ELR (cell line): Measurements from ENCODE around the gene AGAP9.
"Not testable (repeated sequence)": the region's sequence is repeated elsewhere in the genome, so short reads cannot be mapped to it uniquely, and the experiment has no call there.

Experiments
- DNase-seq: peaks from one replicate; pipeline ENCODE4 v3.0.0-alpha.2; 2015; ENCODE audit warnings: low read depth

The AGAP9 gene

DNA sequence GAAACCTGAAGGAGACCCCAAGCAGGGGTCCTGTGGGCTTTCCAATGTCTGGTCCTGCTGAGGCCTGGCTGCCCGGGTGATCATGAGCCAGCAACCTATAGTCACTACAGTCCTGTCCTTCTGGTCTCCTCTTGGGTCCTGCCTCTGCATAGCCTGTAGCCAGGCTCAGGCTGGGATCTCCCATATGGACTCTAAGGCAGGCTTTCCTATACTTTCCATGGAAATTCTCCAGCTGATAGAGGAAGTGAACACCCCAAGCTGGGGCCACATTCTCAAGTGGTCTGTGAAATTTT lies 66.0 kb downstream of the AGAP9 start:
- DNase-seq = no peak

DNA sequence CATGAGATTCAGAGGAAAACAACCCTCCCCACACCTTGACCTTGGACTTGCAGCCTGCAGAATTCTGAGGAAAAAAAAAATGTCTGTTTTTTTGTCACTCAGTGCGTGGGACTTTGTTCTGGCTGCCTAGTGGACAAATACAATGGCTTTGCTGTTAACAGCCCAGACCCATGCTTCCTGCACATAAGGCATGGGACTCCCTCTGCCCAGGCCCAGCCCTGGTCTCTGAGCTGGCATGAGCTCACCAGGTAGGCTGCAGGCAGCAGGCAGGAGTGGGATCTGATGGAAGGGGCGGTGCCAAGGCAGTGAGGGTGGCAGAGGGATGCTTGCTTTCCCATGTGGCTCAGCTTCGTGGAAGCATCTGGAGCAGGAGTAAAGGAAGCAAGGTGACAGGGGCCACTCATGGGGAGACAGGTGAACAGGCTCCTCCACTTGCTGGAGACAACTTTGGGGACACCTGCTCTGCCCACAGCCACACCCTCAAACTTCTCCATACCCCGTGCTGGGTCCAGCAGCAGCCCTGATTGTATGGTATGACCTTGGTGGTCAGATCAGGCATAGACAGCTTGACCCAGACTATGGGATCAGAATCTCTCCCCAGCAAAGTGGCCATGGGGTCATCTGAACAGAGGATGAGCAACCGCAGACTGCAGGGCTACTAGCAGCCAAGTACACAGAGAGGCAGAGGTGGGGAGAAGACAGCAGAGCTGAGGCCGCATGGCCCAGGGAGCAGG lies 66.5 kb downstream of the AGAP9 start:
- no peak for DNase-seq

DNA sequence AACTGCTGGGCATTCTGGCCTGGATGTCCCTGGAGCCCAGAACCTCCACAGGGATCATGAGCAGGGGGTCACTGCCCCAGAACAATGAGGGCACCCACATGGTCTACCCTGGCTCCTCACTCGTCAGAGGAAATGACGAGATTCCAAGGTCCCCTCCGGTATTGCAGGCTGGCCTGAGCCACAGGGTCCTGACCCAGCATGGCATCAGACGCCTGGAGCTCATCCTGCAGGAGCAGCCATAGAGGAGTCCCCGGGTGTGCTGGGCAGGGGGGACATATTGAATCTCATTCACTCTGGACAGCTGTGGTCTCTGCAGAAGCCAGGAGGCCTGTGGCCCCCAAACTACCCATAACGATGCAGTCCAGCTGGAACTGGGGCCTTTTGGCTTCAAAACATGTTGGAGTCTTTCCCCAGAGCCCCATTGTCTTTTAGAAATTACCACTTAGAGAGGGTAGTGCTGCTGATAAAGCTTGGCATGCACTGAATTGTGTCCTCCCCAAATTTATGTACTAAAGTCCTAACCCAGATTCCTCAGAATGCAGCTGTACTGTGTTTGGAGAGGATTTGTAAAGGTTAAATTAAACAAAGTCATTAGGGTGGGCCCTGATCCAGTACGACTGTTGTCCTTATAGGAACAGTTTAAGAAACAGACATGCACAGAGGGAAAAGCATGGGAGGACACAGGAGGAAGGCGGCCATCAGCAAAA lies 67.2 kb downstream of the AGAP9 start:
- no peak for DNase-seq

DNA sequence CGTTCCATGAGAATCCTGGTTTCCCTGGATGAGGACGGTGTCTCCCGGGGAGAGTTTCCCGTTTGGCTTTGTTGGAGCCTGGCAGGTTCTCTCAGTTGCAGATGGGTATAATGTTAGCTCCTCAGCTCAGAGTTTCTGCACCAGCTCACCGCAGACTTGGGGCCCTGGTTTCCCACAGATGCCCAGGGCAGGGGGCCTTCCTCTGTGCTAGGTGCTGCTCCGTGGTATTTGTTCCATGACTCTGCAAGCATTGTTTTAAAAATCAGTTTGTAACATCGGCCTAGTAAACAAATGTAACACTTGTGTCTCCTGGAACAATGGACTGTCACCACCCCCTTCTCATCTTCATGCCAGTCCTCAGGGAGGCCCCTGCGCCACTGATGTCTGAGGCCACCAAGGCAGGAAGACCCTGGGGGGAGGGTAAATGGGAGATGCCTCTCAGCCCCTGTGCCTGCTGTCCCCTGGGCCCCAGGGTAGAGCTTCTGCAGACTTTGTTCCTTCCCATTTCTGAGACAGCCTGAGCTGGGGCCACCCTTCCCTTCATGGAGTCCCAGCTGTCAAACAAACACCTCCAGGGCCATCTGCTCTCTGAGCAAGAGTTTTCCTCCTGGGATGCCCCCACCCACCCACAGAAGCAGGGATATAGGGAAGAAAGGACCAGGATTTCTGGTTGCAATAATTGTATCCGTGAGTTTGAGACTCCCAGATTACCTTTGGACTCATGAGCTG lies 67.9 kb downstream of the AGAP9 start:
- DNase-seq = not testable (repeated sequence)

DNA sequence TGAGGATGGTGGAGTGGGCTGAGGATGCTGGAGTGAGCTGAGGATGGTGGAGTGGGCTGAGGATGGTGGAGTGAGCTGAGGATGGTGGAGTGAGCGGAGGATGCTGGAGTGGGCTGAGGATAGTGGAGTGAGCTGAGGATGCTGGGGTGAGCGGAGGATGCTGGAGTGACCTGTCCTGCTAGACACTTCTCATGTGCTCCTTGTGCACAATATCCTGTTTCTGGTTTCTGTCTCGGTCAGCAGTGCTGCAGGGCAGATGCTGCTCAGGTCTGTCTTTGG lies 68.7 kb downstream of the AGAP9 start:
- DNase-seq = no peak

DNA sequence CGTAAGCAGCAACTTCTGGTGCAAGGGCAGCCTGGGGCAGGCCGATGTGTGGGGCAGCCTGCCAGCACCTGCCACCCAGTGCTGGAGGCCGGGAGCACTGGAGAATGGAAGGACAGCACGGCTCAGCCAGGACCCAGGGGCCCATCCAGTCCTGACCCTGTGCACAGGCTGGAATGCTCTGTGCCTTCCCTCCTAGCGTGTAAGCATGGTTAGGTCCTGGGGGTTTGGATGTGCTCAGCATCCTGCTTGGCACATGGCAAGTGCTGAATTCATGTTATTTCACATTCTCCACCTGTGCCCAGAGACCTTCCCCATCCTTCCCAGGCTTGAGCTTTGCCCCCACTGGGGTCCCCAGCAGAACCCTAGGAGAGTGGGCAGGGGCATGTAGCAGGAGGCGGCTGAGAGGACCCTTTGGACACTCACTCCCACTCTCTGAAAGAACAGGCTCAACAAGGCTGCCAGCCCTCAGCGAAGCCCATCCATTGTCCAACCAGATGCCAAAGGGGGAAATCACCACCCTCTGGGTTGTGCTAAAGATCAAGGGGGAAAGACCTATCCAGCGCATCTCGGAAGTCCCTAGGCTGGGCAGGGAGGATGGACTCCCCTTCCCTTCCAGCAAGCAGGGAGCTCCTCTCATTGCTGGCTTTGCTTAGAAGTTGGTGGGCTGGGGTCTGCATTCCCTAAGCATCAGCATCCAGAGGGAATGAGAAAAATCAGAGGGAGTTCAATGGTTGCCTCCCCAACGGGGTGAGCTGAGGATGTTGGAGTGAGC lies 69.2 kb downstream of the AGAP9 start:
- no peak for DNase-seq

DNA sequence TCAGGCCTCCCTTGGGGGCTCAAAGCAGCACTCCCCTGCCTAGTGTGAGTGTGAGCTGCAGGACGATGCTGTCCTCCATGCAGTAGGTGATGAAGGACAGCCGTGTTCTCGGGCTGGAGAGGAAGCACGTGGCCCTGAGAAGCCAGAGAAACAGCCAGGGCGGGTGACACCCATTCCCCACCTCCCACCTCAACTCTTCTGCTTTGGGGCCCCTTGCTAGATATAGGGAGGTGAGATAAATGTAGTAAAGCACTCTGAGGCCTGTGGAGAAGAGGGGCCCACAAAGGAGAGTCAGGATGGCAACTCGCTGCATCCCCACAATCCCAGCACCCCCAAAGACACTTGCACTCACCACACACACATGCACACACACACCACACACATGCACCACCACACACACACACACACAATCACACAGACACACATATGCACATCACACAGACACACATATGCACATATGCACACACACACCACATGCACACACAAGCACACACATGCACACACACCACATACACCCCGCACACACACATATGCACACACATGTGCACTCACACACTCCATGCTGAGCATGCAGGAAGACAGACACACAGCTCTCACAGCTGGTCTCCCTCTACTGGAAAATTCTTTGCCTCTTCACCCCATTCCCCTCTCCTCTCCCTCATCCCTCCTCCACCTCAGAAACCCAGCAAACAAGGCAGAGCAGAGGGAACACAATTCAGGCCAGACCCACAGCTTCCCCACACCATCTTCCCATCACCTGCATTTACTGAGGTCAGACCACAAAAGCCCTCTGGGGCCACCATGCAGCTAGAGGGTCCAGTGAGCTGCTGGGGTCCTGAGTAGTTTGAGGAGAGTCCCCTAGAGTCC lies 70.1 kb downstream of the AGAP9 start:
- no peak for DNase-seq

DNA sequence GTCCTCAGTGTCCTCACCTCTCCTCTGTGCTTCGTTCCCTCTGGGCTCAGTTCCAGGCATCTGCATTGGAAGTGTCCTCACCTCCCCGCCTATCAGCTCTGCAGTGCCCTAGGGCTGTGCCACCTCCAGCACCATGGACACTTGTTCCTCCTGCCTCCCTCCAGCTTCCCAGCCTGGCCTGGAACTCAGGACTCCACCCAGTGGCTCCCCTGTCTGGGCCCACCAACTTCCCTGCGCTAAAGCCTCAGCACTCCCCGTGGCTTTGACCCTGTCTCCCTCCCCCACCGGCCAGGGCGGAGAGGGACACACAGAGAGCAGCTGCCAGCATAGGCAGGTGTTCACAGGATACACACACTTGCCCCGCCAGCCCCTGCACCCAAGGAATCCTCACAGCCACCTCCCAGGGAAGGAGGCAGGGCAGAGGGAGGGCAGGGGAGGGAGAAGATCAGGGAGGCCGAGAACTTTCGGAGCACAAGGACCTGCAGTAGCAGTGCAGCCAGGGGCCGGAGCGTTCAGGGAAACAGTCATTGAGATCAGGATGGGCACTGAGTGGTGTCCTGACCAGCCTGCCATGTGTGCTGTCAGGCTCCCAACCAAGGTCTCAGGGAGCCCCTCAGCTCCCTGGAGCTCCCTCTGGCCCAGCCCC lies 70.8 kb downstream of the AGAP9 start:
- DNase-seq = no peak

DNA sequence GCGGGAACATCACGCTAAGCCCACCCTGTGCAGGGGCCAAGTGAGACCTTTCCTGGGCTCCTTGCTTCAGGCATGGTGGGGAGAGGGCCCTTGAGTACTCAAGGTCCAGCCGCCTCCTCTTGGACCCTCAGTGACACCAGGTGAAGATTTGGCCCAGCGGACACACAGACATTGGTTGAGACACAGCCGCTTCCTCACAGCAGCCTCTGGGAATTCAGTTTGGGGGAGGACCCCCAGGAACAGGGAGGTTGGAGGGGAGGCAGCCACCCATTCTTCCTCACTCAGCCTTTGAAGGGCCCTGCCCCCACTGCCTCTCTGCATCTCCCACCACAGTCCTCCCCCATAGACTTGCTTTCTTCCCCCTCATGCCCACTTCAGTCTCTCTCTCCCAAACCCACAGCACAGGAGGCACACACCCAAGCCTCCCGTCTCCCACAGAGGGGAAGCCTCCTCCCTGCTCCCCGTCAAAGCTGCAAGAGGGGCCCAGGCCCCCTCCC lies 71.4 kb downstream of the AGAP9 start:
- DNase-seq = no peak
